Spleen (tissue), 11 donors: ENCODE data around the gene PKMYT1. TPM values are rescaled to one million over a fixed set of nuclear protein-coding genes. Genes with fewer than 3 reads are reported as not detected.

ENCODE experiments used
- DNase-seq: peaks from one replicate; pipeline ENCODE4 v3.0.0-alpha.2; 2020
- H3K27ac ChIP-seq, 8 donors: fragments of 200-600 bp; sonication (generic) in 7 of 8; 1 replicate in 4 of 8; 2 replicates in 4 of 8; pipeline versions ENCODE4 v1.5.0 to v1.8.0; 2016 to 2021; ENCODE audit warnings: inconsistent platforms in 4 of 8, mild to moderate bottlenecking in 4 of 8, moderate library complexity in 1 of 8
- H3K27me3 ChIP-seq, 7 donors: fragments of 200-600 bp; sonication (generic) in 6 of 7; replicated peaks in 1 of 7; 1 replicate in 4 of 7; 2 replicates in 3 of 7; pipeline versions ENCODE4 v1.5.0 to v1.8.0; 2016 to 2021; ENCODE audit warnings: inconsistent platforms in 3 of 7, mild to moderate bottlenecking in 1 of 7
- H3K36me3 ChIP-seq, 6 donors: fragments of 200-600 bp; sonication (generic) in 5 of 6; 1 replicate in 4 of 6; 2 replicates in 2 of 6; pipeline versions ENCODE4 v1.5.0 to v1.8.0; 2016 to 2021; ENCODE audit warnings: inconsistent platforms in 2 of 6
- H3K4me1 ChIP-seq, 6 donors: fragments of 200-600 bp; sonication (generic) in 5 of 6; 1 replicate in 3 of 6; 2 replicates in 3 of 6; pipeline versions ENCODE4 v1.5.0 to v1.8.0; 2016 to 2021; ENCODE audit warnings: inconsistent platforms in 3 of 6
- H3K4me3 ChIP-seq, 8 donors: fragments of 200-600 bp; sonication (generic) in 7 of 8; 1 replicate in 4 of 8; 2 replicates in 4 of 8; pipeline versions ENCODE4 v1.5.0 to v1.8.0; 2016 to 2021; ENCODE audit warnings: inconsistent platforms in 4 of 8, mild to moderate bottlenecking in 4 of 8, moderate library complexity in 2 of 8
- H3K9me3 ChIP-seq, 8 donors: fragments of 200-600 bp; sonication (generic) in 7 of 8; 1 replicate in 4 of 8; 2 replicates in 4 of 8; pipeline versions ENCODE4 v1.5.0 to v1.8.0; 2016 to 2021; ENCODE audit warnings: inconsistent platforms in 4 of 8
- CTCF ChIP-seq, 11 experiments: fragments of 200-600 bp in 7 of 11; fragments of 450-650 bp in 4 of 11; sonication (generic) in 4 of 11; IDR thresholded peaks in 8 of 11; conservative IDR thresholded peaks in 3 of 11; 1 replicate in 7 of 11; 2 replicates in 4 of 11; pipeline versions ENCODE4 v1.4.0 to v1.8.0; 2016 to 2021; ENCODE audit warnings: antibody characterized with exemption in 11 of 11, inconsistent platforms in 4 of 11, mild to moderate bottlenecking in 1 of 11
- POLR2A ChIP-seq, 3 donors: fragments of 450-650 bp; IDR thresholded peaks; one replicate each; pipeline ENCODE4 v1.5.1; 2017; ENCODE audit warnings: antibody characterized with exemption in 3 of 3, mild to moderate bottlenecking in 1 of 3
- POLR2AphosphoS5 ChIP-seq, 3 donors: sonication (generic); formaldehyde crosslinking; IDR thresholded peaks; one replicate each; pipeline ENCODE4 v1.5.1; 2017; ENCODE audit warnings: antibody characterized with exemption in 3 of 3
- WGBS, 5 donors: extraction: QIAGEN DNeasy Blood & Tissue Kit in 3 of 5; methylation state at CpG; one replicate each; pipeline versions ENCODE4 v1.1.5 to v1.1.7; 2013 to 2018; 5-methylcytosine and 5-hydroxymethylcytosine counted together
- intact Hi-C: fragments of 100-400 bp; cut with DNase I; formaldehyde crosslinking; loops from one replicate; pipeline ENCODE4 v1.15.0; 2023; ENCODE audit warnings: low total_unique reads
- polyA plus RNA-seq, 3 donors: library from polyadenylated mRNA; stranded (reverse); fragments of 200-250 nt; gene quantifications; one replicate each; pipeline ENCODE4 v1.2.1, GENCODE V29; 2013
- total RNA-seq, 7 donors: library from RNA; depleted of rRNA in 3 of 7; stranded (reverse); fragments of >200 nt in 3 of 7; fragmentation: NEBNext Ultra II Directional in 4 of 7; extraction: Animal tissue kit (Norgen Biotek cat#: 25700) in 4 of 7; gene quantifications; one replicate each; pipeline versions ENCODE4 v1.1.0 to v1.2.1, GENCODE V29; 2016 to 2021
- donor health status: healthy with polysubstance abuse.
- donor health status: DM: no; HTN: no; CAD: no; lungs with moderate emphysema.
- donor health status: DM: no; HTN: no; CAD: no.
- donor health status: Bipolar disorder and iron deficiency.
- donor health status: healthy.
- donor health status: DM: no; HTN: no; CAD: no.
- donor health status: DM: yes; HTN: yes; CAD: no.

PKMYT1 gene
- total and polyA plus RNA-seq, 10 donors, result 3.3 to 11.3 (median 6.2) TPM

- intact Hi-C loops, result no loop called here
- no peak overlapping the region for H3K27ac ChIP-seq
- peaks cover 5 to 100% (median 75%) of the 10 kb centered on the region in 6 donors for H3K36me3 ChIP-seq
- H3K4me3 ChIP-seq, result no peak overlapping the region
- DNase-seq, result no peak
- no peaks in the 10 kb centered on the region for H3K27me3 ChIP-seq
- H3K4me1 ChIP-seq, result no peaks in the 10 kb centered on the region
- H3K9me3 ChIP-seq, result no peaks in the 10 kb centered on the region
- WGBS, 5 donors, result 87 to 94% (median 89%) methylated on average over 2 of the region's 2 CpGs
- no peak for TF ChIP-seq CTCF (IDR thresholded peaks at IDR 0.05 in 8 of 11, conservative IDR thresholded peaks at IDR 0.05 in 3 of 11)
- no peak for TF ChIP-seq POLR2A (IDR thresholded peaks at IDR 0.05)
- no peak for TF ChIP-seq POLR2AphosphoS5 (IDR thresholded peaks at IDR 0.05)
These were observed 40.3 kb downstream of the PKMYT1 start for GRCh38 chr16:2939968-2940367.

- intact Hi-C loops, result no loop called here
- TF ChIP-seq CTCF (IDR thresholded peaks at IDR 0.05 in 8 of 11, conservative IDR thresholded peaks at IDR 0.05 in 3 of 11) (no peak), POLR2A (IDR thresholded peaks at IDR 0.05) (no peak), POLR2AphosphoS5 (IDR thresholded peaks at IDR 0.05) (no peak)
- WGBS, 5 donors, result 86 to 96% (median 94%) methylated on average over 3 to 12 of the region's 12 CpGs
- Histone ChIP-seq H3K4me1 (no peaks in the 10 kb centered on the region), H3K9me3 (no peaks in the 10 kb centered on the region), H3K27ac (no peak overlapping the region), H3K27me3 (no peaks in the 10 kb centered on the region), H3K4me3 (no peak overlapping the region), H3K36me3 (peaks cover 5 to 100% (median 82%) of the 10 kb centered on the region in 6 donors)
- DNase-seq, result no peak
These were observed 42.0 kb downstream of the PKMYT1 start for GRCh38 chr16:2938206-2938605.

GRCh38 chr16:2937170-2937569, 43.1 kb downstream of the PKMYT1 start:
- DNase-seq, result no peak
- peaks cover 5 to 100% (median 81%) of the 10 kb centered on the region in 6 donors for H3K36me3 ChIP-seq
- WGBS, 5 donors, result 59 to 97% (median 85%) methylated on average over 5 to 24 of the region's 24 CpGs
- intact Hi-C loops, result no loop called here
- H3K4me1 ChIP-seq, result no peaks in the 10 kb centered on the region
- no peak overlapping the region for H3K4me3 ChIP-seq
- TF ChIP-seq CTCF (IDR thresholded peaks at IDR 0.05 in 8 of 11, conservative IDR thresholded peaks at IDR 0.05 in 3 of 11) (no peak), POLR2A (IDR thresholded peaks at IDR 0.05) (no peak), POLR2AphosphoS5 (IDR thresholded peaks at IDR 0.05) (no peak)
- no peak overlapping the region for H3K27ac ChIP-seq
- no peaks in the 10 kb centered on the region for H3K27me3 ChIP-seq
- no peaks in the 10 kb centered on the region for H3K9me3 ChIP-seq

GRCh38 chr16:2936436-2937011, 43.7 kb downstream of the PKMYT1 start:
- H3K4me3 ChIP-seq, result no peak overlapping the region

More at GRCh38 chr16:2936436-2937011, 43.7 kb downstream of the PKMYT1 start:
- no peak for DNase-seq
- TF ChIP-seq POLR2AphosphoS5 (IDR thresholded peaks at IDR 0.05) (no peak), CTCF (IDR thresholded peaks at IDR 0.05 in 8 of 11, conservative IDR thresholded peaks at IDR 0.05 in 3 of 11) (no peak), POLR2A (IDR thresholded peaks at IDR 0.05) (no peak)
- 88 to 96% (median 91%) methylated on average over 16 to 22 of the region's 22 CpGs for WGBS, 5 donors
- no peaks in the 10 kb centered on the region for H3K4me1 ChIP-seq
- H3K27ac ChIP-seq, result no peak overlapping the region
- no peaks in the 10 kb centered on the region for H3K27me3 ChIP-seq
- H3K9me3 ChIP-seq, result no peaks in the 10 kb centered on the region
- peaks cover 5 to 97% (median 79%) of the 10 kb centered on the region in 6 donors for H3K36me3 ChIP-seq
- intact Hi-C loops, result no loop called here
